H1 (cell line): Measurements from ENCODE around the gene KCNMB2. TPM values are rescaled to one million over a fixed set of nuclear protein-coding genes. Genes with fewer than 3 reads are reported as not detected.

Experiments
- CTCF ChIA-PET: fragments of 300-600 bp; sonication (Branson Sonifier 250); formaldehyde crosslinking; loops from one replicate; lab custom pipeline; 2021; ENCODE audit not compliant: partially characterized antibody; lab: Charles Lee
- POLR2A ChIA-PET: fragments of 300-600 bp; sonication (Branson Sonifier 250); formaldehyde crosslinking; loops from one replicate; lab custom pipeline; 2021; ENCODE audit warnings: inconsistent platforms; ENCODE audit not compliant: partially characterized antibody; lab: Charles Lee
- DNase-seq, 2 experiments: peaks; one replicate each; pipeline versions ENCODE4 v3.0.0 to v3.0.0-alpha.2; 2010 to 2022; ENCODE audit warnings: low spot score in 2 of 2, low read depth in 1 of 2, mixed read lengths in 1 of 2
- FAIRE-seq: peaks from 2 replicates; lab custom pipeline; 2011; peaks lifted over from hg19 to GRCh38; lab: Jason Lieb, UNC
- H2AFZ ChIP-seq: 2 replicates; pipeline ENCODE4 v1.8.1; 2012; ENCODE audit warnings: low read length, inconsistent platforms
- H2AK5ac ChIP-seq: 2 replicates; pipeline ENCODE4 v1.6.1; 2013; ENCODE audit warnings: low read depth, low read length
- H2BK120ac ChIP-seq: replicated peaks from 2 replicates; pipeline ENCODE3; 2013; ENCODE audit warnings: low read depth, low read length, inconsistent platforms
- H2BK12ac ChIP-seq: 2 replicates; pipeline ENCODE4 v1.6.1; 2013; ENCODE audit warnings: low read depth, low read length
- H2BK15ac ChIP-seq: 2 replicates; pipeline ENCODE4 v1.6.1; 2013; ENCODE audit warnings: low read length
- H2BK20ac ChIP-seq: 2 replicates; pipeline ENCODE4 v1.6.1; 2013; ENCODE audit warnings: low read length
- H2BK5ac ChIP-seq: 2 replicates; pipeline ENCODE4 v1.6.1; 2013; ENCODE audit warnings: low read depth, low read length
- H3K14ac ChIP-seq: 2 replicates; pipeline ENCODE4 v1.6.1; 2013; ENCODE audit warnings: inconsistent platforms; ENCODE audit not compliant: insufficient read length
- H3K18ac ChIP-seq: 2 replicates; pipeline ENCODE4 v1.6.1; 2013; ENCODE audit warnings: low read length; ENCODE audit errors: extremely low read depth
- H3K23ac ChIP-seq: 2 replicates; pipeline ENCODE4 v1.6.1; 2013; ENCODE audit warnings: inconsistent platforms; ENCODE audit not compliant: insufficient read length
- H3K23me2 ChIP-seq: 2 replicates; pipeline ENCODE4 v1.6.1; 2013; ENCODE audit warnings: low read depth, low read length
- H3K27ac ChIP-seq: 2 replicates; pipeline ENCODE4 v1.6.1; 2011; ENCODE audit warnings: low read depth, low read length, inconsistent platforms
- H3K27me3 ChIP-seq, 4 experiments: replicated peaks in 1 of 4; 1 replicate in 1 of 4; 2 replicates in 3 of 4; pipeline versions ENCODE4 v1.6.1 to v1.8.1; 2011 to 2013; ENCODE audit warnings: low read length in 3 of 4, mild to moderate bottlenecking in 3 of 4, inconsistent platforms in 2 of 4, mixed read lengths in 2 of 4, moderate library complexity in 1 of 4; ENCODE audit not compliant: control insufficient read depth in 3 of 4, insufficient read depth in 3 of 4; ENCODE audit errors: extremely low read depth in 1 of 4
- H3K36me3 ChIP-seq, 4 experiments: 2 replicates each; pipeline versions ENCODE4 v1.6.1 to v1.8.1; 2011 to 2013; ENCODE audit warnings: mild to moderate bottlenecking in 4 of 4, low read length in 3 of 4, moderate library complexity in 2 of 4, control low read depth in 1 of 4, inconsistent platforms in 1 of 4; ENCODE audit not compliant: insufficient read depth in 4 of 4, control insufficient read depth in 2 of 4
- H3K4ac ChIP-seq: replicated peaks from 2 replicates; pipeline ENCODE3; 2013; ENCODE audit warnings: low read length, low read depth, mixed read lengths, inconsistent platforms; ENCODE audit not compliant: insufficient read length
- H3K4me1 ChIP-seq, 4 experiments: replicated peaks in 1 of 4; 1 replicate in 1 of 4; 2 replicates in 3 of 4; pipeline versions ENCODE4 v1.6.1 to v1.8.1; 2011 to 2013; ENCODE audit warnings: low read length in 3 of 4, inconsistent platforms in 2 of 4, mixed read lengths in 1 of 4; ENCODE audit not compliant: insufficient read depth in 4 of 4, control insufficient read depth in 3 of 4
- H3K4me2 ChIP-seq, 2 experiments: 2 replicates each; pipeline versions ENCODE4 v1.6.1 to v1.8.1; 2011 to 2013; ENCODE audit warnings: low read depth in 2 of 2, low read length in 2 of 2, control low read depth in 1 of 2, inconsistent platforms in 1 of 2, mild to moderate bottlenecking in 1 of 2; ENCODE audit not compliant: insufficient read depth in 1 of 2
- H3K4me3 ChIP-seq, 4 experiments: fragments of 200-600, 300-600 bp in 1 of 4; sonication (generic), shearing (Covaris generic), sonication (Bioruptor Twin) in 1 of 4; 2 replicates each; pipeline versions ENCODE4 v1.5.1 to v1.8.1; 2011 to 2016; ENCODE audit warnings: low read length in 4 of 4, low read depth in 3 of 4, control low read depth in 2 of 4, inconsistent platforms in 2 of 4, mild to moderate bottlenecking in 2 of 4, mixed read lengths in 1 of 4, moderate library complexity in 1 of 4; ENCODE audit not compliant: insufficient read depth in 2 of 4; ENCODE audit errors: extremely low read depth in 1 of 4
- H3K56ac ChIP-seq: replicated peaks from 2 replicates; pipeline ENCODE3; 2013; ENCODE audit warnings: low read depth, mild to moderate bottlenecking, mixed read lengths, low read length, inconsistent platforms; ENCODE audit not compliant: insufficient read length
- H3K79me1 ChIP-seq: 2 replicates; pipeline ENCODE4 v1.6.1; 2013; ENCODE audit warnings: low read depth, low read length, control low read depth
- H3K79me2 ChIP-seq, 2 experiments: 2 replicates each; pipeline versions ENCODE4 v1.6.1 to v1.8.1; 2012 to 2013; ENCODE audit warnings: low read length in 2 of 2, mild to moderate bottlenecking in 2 of 2, inconsistent platforms in 1 of 2; ENCODE audit not compliant: insufficient read depth in 2 of 2, control insufficient read depth in 1 of 2
- H3K9ac ChIP-seq, 4 experiments: replicated peaks in 1 of 4; 1 replicate in 1 of 4; 2 replicates in 3 of 4; pipeline versions ENCODE4 v1.6.1 to v1.8.1; 2011 to 2013; ENCODE audit warnings: low read depth in 3 of 4, low read length in 3 of 4, control low read depth in 2 of 4, mild to moderate bottlenecking in 2 of 4, moderate library complexity in 2 of 4, inconsistent platforms in 1 of 4; ENCODE audit errors: extremely low read depth in 1 of 4
- H3K9me3 ChIP-seq, 2 experiments: 2 replicates each; pipeline versions ENCODE4 v1.6.1 to v1.8.1; 2012 to 2013; ENCODE audit warnings: mild to moderate bottlenecking in 2 of 2, moderate library complexity in 2 of 2, control low read depth in 1 of 2, inconsistent platforms in 1 of 2, low read depth in 1 of 2, low read length in 1 of 2, mixed read lengths in 1 of 2; ENCODE audit not compliant: insufficient read depth in 2 of 2
- H4K20me1 ChIP-seq, 2 experiments: replicated peaks in 1 of 2; 2 replicates each; pipeline versions ENCODE3 to v1.8.1; 2011 to 2013; ENCODE audit warnings: inconsistent platforms in 2 of 2, low read length in 2 of 2, mild to moderate bottlenecking in 1 of 2; ENCODE audit not compliant: insufficient read depth in 2 of 2, control insufficient read depth in 1 of 2
- H4K5ac ChIP-seq: 2 replicates; pipeline ENCODE4 v1.6.1; 2013; ENCODE audit warnings: low read length, low read depth, mixed read lengths, inconsistent platforms; ENCODE audit not compliant: insufficient read length
- H4K8ac ChIP-seq: 2 replicates; pipeline ENCODE4 v1.8.0; 2013; ENCODE audit warnings: mild to moderate bottlenecking, moderate library complexity, low read length, inconsistent platforms; ENCODE audit not compliant: insufficient read depth; ENCODE audit errors: extremely low read depth
- H4K91ac ChIP-seq: replicated peaks from 2 replicates; pipeline ENCODE3; 2013; ENCODE audit warnings: low read length, mixed read lengths, inconsistent platforms; ENCODE audit not compliant: insufficient read length
- JUN ChIP-seq: IDR thresholded peaks from 2 replicates; pipeline ENCODE4 v1.6.1; 2011; ENCODE audit warnings: low read depth, mild to moderate bottlenecking, improper control_type of control experiment, low read length
- KDM5A ChIP-seq: fragments of 200-600 bp; IDR thresholded peaks from 2 replicates; pipeline ENCODE4 v1.7.1; 2012; ENCODE audit warnings: mild to moderate bottlenecking, low read length, inconsistent platforms, mixed read lengths
- NANOG ChIP-seq: IDR thresholded peaks from 2 replicates; pipeline ENCODE4 v1.6.1; 2011; ENCODE audit warnings: low read length, low read depth, mild to moderate bottlenecking, inconsistent platforms; ENCODE audit not compliant: insufficient read depth, poor library complexity, severe bottlenecking
- POLR2AphosphoS5 ChIP-seq: IDR thresholded peaks from 2 replicates; pipeline ENCODE4 v1.6.1; 2011; ENCODE audit warnings: low read depth, low read length
- RBBP5 ChIP-seq: IDR thresholded peaks from 2 replicates; pipeline ENCODE4 v1.7.1; 2012; ENCODE audit warnings: low read depth, mild to moderate bottlenecking, inconsistent platforms, low read length, moderate library complexity, borderline replicate concordance
- TAF1 ChIP-seq: IDR thresholded peaks from 2 replicates; pipeline ENCODE4 v1.6.1; 2011; ENCODE audit warnings: mild to moderate bottlenecking, low read depth, low read length
- TAF7 ChIP-seq: optimal IDR thresholded peaks from 2 replicates; pipeline ENCODE3; 2011; ENCODE audit warnings: low read depth, mild to moderate bottlenecking, inconsistent platforms, low read length, moderate library complexity, borderline replicate concordance
- WGBS, 2 experiments: shearing (Covaris generic) in 1 of 2; methylation state at CpG; one replicate each; pipeline versions ENCODE4 v1.1.6 to v1.1.7; 2013 to 2015; ENCODE audit warnings: low lambda C conversion rate in 2 of 2, mixed read lengths in 2 of 2, inconsistent platforms in 1 of 2, low coverage in 1 of 2, missing lambda C conversion rate in 1 of 2; ENCODE audit not compliant: insufficient replicate concordance in 2 of 2, insufficient coverage in 1 of 2, insufficient read length in 1 of 2; ENCODE audit errors: extremely low coverage in 1 of 2, missing lambda C conversion rate in 1 of 2; 5-methylcytosine and 5-hydroxymethylcytosine counted together
- polyA plus RNA-seq, 7 experiments: library from polyadenylated mRNA; depleted of rRNA in 3 of 7; stranded (reverse) in 5 of 7; unstranded in 2 of 7; fragments of >200 nt in 5 of 7; fragments of 200-250 nt in 2 of 7; gene quantifications; 1 replicate in 5 of 7; 2 replicates in 1 of 7; 4 replicates in 1 of 7; pipeline versions ENCODE4 v1.2.1 to v1.2.3, GENCODE V29; 2011 to 2013; ENCODE audit warnings: missing spikeins in 2 of 7, mixed read lengths in 2 of 7
- total RNA-seq: library from RNA; stranded (reverse); fragmentation: NEBNext Ultra II Directional; extraction: Animal tissue kit (Norgen Biotek cat#: 25700); gene quantifications from 2 replicates; pipeline ENCODE4 v1.2.1, GENCODE V29; 2021
- TF ChIP-seq, protein P1 (sequence below): IDR thresholded peaks from 2 replicates; pipeline ENCODE4 v1.6.1; 2012; ENCODE audit warnings: low read length, inconsistent platforms

The KCNMB2 gene
- total and polyA plus RNA-seq, 2 of the 8 experiments (the other 6 are each of a cell fraction or from before 2014, with no cell fraction given): not detected

DNA sequence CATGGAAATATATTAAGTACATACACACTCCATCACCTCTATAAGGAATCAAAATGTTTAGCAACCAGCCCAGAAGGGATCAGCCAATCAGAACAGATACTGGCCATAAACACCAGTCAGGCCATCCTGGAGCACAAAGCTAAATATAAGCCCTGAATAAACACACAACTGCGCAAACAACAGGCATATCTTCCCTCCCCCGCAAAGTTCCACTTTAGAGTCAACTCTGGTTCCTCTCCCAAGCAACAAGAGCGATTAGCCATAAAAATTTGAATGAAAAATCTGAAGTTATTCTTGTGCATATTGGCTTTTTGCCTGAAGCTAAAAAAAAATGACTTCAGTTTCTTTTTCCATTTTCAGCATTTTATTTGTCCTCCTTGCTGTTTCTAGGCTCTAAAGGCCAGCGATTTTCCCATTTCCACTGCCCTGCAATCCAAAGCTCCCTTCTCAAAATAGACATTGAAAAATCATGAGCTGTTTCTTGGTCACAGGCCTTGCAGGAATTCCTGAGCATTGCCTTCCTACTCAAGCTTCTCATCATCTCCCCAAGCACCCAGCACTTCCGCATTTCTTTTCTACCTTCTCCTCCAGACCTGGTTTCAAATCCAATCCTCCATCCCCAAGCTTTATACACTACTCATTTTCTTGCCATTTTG lies 287.5 kb downstream of the KCNMB2 start:
- Histone ChIP-seq H3K4me3 (no peak overlapping the region), H4K8ac (no peak overlapping the region), H2BK120ac (no peak overlapping the region), H3K4me2 (no peak overlapping the region), H3K27me3 (no peaks in the 10 kb centered on the region), H3K4me1 (peaks cover 0 to 4% (median 1%) of the 10 kb centered on the region in 4 experiments; a peak in 2 of 7 replicates), H2BK20ac (no peak overlapping the region), H3K18ac (no peak overlapping the region), H3K56ac (no peak overlapping the region), H3K9ac (no peak overlapping the region), H3K9me3 (no peaks in the 10 kb centered on the region), H2BK5ac (no peak overlapping the region), H2BK12ac (no peak overlapping the region), H2AK5ac (no peak overlapping the region), H3K36me3 (no peaks in the 10 kb centered on the region), H3K4ac (no peak overlapping the region), H2BK15ac (no peak overlapping the region), H4K5ac (no peak overlapping the region), H3K79me2 (no peaks in the 10 kb centered on the region), H2AFZ (no peak overlapping the region), H3K14ac (no peak overlapping the region), H3K23me2 (no peaks in the 10 kb centered on the region), H3K27ac (no peak overlapping the region), H3K79me1 (no peaks in the 10 kb centered on the region), H4K91ac (no peak overlapping the region), H4K20me1 (no peaks in the 10 kb centered on the region), H3K23ac (no peak overlapping the region)
- FAIRE-seq: no peak
- POLR2A ChIA-PET: no interaction called here
- CTCF ChIA-PET: interaction anchor here (0.6 to 1.0 kb wide), 5 partner anchors 10 to 281 kb away, joined by 3 to 4 read pairs (median 3); no protein-coding TSS in a partner anchor
- 86% methylated on average over 5 of the region's 5 CpGs; no CpG with 5 or more reads in 1 of the 2 experiments for WGBS, 2 experiments
- TF ChIP-seq, protein P1, sequence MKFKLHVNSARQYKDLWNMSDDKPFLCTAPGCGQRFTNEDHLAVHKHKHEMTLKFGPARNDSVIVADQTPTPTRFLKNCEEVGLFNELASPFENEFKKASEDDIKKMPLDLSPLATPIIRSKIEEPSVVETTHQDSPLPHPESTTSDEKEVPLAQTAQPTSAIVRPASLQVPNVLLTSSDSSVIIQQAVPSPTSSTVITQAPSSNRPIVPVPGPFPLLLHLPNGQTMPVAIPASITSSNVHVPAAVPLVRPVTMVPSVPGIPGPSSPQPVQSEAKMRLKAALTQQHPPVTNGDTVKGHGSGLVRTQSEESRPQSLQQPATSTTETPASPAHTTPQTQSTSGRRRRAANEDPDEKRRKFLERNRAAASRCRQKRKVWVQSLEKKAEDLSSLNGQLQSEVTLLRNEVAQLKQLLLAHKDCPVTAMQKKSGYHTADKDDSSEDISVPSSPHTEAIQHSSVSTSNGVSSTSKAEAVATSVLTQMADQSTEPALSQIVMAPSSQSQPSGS: no peak
- TF ChIP-seq NANOG (no peak), TAF7 (no peak), TAF1 (no peak), POLR2AphosphoS5 (no peak), RBBP5 (no peak), JUN (no peak), KDM5A (no peak)
- no peak for DNase-seq
